Rectal smooth muscle tissue (tissue), 1 donor: ENCODE measurements around the gene SLC22A1.
"Not testable (repeated sequence)": the region's sequence is repeated elsewhere in the genome, so short reads cannot be mapped to it uniquely, and the experiment has no call there.

Experiments
- H3K27ac ChIP-seq: one replicate; pipeline ENCODE4 v1.7.0; 2013; ENCODE audit warnings: low read depth, low read length, inconsistent platforms
- H3K27me3 ChIP-seq: one replicate; pipeline ENCODE4 v1.7.0; 2013; ENCODE audit warnings: low read length; ENCODE audit not compliant: control insufficient read depth, insufficient read depth
- H3K36me3 ChIP-seq: one replicate; pipeline ENCODE4 v1.7.0; 2013; ENCODE audit warnings: low read length; ENCODE audit not compliant: control insufficient read depth, insufficient read depth
- H3K4me1 ChIP-seq: one replicate; pipeline ENCODE4 v1.7.0; 2013; ENCODE audit warnings: low read length; ENCODE audit not compliant: control insufficient read depth, insufficient read depth
- H3K4me3 ChIP-seq: one replicate; pipeline ENCODE4 v1.7.0; 2013; ENCODE audit warnings: low read length
- H3K9ac ChIP-seq: one replicate; pipeline ENCODE4 v1.7.0; 2013; ENCODE audit warnings: low read length

Gene SLC22A1

GRCh38 chr6:160101277-160102205, 20.1 kb upstream of the SLC22A1 start:
- Histone ChIP-seq H3K9ac (no peak overlapping the region), H3K4me3 (no peak overlapping the region), H3K27me3 (no peaks in the 10 kb centered on the region), H3K36me3 (peaks cover 25% of the 10 kb centered on the region), H3K4me1 (no peaks in the 10 kb centered on the region), H3K27ac (no peak overlapping the region)

DNA sequence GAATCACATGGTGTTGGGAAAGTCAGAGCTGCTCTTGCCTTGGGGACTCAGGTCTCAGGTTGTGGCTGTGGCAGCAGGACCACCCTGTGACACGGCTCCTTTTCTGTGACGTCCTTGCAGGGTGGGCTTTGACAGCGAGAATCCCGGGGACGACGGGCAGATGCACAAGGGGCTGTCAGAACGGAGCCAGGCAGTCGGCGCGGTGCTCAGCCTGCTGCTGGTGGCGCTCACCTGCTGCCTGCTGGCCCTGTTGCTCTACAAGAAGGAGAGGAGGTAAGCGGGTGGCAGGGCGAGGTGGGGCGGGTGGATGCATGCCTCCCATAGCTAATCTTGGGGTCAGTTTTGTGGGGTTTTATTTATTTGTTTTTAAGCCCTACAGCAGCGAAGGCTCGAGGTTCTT, 19.2 kb upstream of the SLC22A1 start:
- Histone ChIP-seq H3K4me3 (no peak overlapping the region), H3K27ac (no peak overlapping the region), H3K27me3 (no peaks in the 10 kb centered on the region), H3K36me3 (peaks cover 25% of the 10 kb centered on the region), H3K9ac (no peak overlapping the region), H3K4me1 (no peaks in the 10 kb centered on the region)

DNA sequence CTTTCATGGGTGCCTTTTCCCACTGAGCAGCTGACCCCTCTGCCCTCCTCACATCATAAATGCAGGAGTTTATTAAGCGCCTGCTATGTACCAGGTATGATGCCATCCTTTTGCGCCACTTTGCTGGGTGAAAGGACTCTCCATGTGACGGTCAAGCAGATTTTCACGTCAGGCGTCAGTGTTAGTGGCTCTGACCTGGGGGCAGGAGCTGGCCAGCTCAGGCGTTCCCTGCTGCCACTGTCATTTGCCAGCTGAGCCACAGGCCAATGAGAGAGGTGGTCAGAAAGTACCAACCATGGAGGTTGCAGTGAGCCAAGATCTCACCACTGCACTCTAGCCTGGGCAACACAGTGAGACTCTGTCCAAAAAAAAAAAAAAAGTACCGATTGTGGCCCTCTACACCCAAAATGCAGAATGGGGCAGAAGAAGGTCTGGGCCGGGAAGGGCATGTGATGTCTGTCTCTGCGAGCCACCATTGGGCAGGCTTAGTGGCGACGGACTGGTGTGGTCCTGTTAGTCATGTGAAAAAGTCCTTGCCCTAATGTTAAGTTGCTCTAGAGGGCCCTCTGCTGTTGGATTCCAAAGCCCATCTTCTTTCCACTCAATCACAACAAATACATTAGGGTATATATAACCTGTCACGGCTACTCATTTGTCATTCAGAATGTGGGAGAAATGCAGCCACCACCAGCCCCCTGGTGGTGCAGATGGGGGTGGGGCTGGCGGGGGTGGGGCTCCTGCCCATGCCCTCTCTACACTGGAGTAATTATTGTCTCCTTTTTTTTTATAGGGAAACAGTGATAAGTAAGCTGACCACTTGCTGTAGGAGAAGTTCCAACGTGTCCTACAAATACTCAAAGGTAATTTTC, 18.4 kb upstream of the SLC22A1 start:
- H3K4me1 ChIP-seq = no peaks in the 10 kb centered on the region
- H3K4me3 ChIP-seq = no peak overlapping the region
- no peaks in the 10 kb centered on the region for H3K27me3 ChIP-seq
- no peak overlapping the region for H3K27ac ChIP-seq
- peaks cover 25% of the 10 kb centered on the region for H3K36me3 ChIP-seq
- H3K9ac ChIP-seq = no peak overlapping the region

DNA sequence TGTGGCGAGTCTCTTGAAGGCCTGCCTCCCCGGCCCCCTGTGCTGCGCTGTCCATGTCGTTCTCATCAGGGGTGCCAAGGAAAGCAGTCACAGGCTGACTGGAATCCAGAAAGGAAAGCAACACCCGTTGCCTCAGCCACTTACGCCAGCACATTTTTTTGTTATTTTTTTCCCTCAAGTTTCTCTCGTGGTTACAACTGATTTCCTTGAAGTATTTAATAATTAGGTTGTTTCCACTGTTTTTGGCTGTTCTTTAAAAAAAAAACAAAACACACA, 17.9 kb upstream of the SLC22A1 start:
- Histone ChIP-seq H3K9ac (no peak overlapping the region), H3K4me1 (no peaks in the 10 kb centered on the region), H3K27me3 (no peaks in the 10 kb centered on the region), H3K27ac (no peak overlapping the region), H3K4me3 (no peak overlapping the region), H3K36me3 (peaks cover 23% of the 10 kb centered on the region)

DNA sequence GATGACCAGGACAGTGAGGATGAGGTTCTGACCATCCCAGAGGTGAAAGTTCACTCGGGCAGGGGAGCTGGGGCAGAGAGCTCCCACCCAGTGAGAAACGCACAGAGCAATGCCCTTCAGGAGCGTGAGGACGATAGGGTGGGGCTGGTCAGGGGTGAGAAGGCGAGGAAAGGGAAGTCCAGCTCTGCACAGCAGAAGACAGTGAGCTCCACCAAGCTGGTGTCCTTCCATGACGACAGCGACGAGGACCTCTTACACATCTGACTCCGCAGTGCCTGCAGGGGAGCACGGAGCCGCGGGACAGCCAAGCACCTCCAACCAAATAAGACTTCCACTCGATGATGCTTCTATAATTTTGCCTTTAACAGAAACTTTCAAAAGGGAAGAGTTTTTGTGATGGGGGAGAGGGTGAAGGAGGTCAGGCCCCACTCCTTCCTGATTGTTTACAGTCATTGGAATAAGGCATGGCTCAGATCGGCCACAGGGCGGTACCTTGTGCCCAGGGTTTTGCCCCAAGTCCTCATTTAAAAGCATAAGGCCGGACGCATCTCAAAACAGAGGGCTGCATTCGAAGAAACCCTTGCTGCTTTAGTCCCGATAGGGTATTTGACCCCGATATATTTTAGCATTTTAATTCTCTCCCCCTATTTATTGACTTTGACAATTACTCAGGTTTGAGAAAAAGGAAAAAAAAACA, 16.6 kb upstream of the SLC22A1 start:
- Histone ChIP-seq H3K4me1 (no peaks in the 10 kb centered on the region), H3K27me3 (no peaks in the 10 kb centered on the region), H3K9ac (no peak overlapping the region), H3K4me3 (no peak overlapping the region), H3K36me3 (peaks cover 23% of the 10 kb centered on the region), H3K27ac (no peak overlapping the region)

- H3K27me3 ChIP-seq = no peaks in the 10 kb centered on the region
- no peak overlapping the region for H3K9ac ChIP-seq
- no peaks in the 10 kb centered on the region for H3K4me1 ChIP-seq
- H3K36me3 ChIP-seq = peaks cover 22% of the 10 kb centered on the region
- H3K4me3 ChIP-seq = no peak overlapping the region
- no peak overlapping the region for H3K27ac ChIP-seq
These were observed 15.6 kb upstream of the SLC22A1 start for GRCh38 chr6:160106010-160106409.

- Histone ChIP-seq H3K4me3 (no peak overlapping the region), H3K9ac (no peak overlapping the region), H3K27ac (no peak overlapping the region), H3K36me3 (peaks cover 16% of the 10 kb centered on the region), H3K4me1 (no peaks in the 10 kb centered on the region), H3K27me3 (no peaks in the 10 kb centered on the region)
These were observed 14.9 kb upstream of the SLC22A1 start for GRCh38 chr6:160106701-160107100.

DNA sequence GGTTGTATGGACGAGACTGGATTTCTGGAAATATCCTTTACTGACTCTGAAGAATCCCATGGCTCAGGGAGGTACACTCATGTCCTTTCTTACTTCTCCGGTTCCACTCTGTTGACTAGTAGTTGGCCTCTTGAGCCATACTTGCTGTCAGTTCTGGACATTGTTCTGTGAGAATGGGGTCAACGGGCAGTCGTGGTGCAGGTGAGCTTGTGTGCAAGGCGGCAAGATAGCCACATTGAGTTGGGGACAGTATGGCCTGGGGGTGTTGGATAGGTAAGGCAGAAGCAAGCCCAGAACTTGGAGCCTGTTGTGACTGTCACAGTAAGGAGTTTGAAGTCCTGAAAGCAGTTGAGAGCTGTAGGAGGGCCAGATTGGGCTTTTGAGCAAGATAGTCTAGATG, 13.5 kb upstream of the SLC22A1 start:
- H3K36me3 ChIP-seq = peaks cover 13% of the 10 kb centered on the region
- no peaks in the 10 kb centered on the region for H3K4me1 ChIP-seq
- H3K9ac ChIP-seq = no peak overlapping the region
- no peak overlapping the region for H3K27ac ChIP-seq
- no peaks in the 10 kb centered on the region for H3K27me3 ChIP-seq
- no peak overlapping the region for H3K4me3 ChIP-seq

DNA sequence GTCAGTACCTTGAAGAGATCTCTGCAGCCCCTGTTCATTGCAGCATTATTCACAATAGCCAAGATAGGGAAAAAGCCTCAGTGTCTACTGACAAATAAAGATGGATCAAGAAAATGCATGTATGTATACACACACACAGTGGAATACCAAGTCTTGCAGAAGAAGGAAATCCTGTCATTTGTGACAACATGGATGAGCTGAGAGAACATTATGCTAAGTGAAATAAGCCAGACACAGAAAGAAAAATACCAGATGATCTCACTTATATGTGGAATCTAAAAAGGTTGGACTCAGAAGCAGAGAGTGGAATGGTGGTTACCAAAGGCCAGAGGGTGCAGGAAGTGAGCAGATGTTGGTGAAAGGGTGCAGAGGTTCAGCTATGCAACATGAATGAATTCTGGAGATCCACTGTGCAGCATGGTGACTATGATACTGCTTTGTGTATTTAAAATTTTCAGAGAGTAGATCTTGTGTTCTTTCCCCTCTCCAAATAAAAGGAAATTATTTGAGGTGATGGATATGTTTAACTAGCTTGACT, 11.0 kb upstream of the SLC22A1 start:
- H3K4me3 ChIP-seq = no peak overlapping the region
- no peak overlapping the region for H3K9ac ChIP-seq
- no peaks in the 10 kb centered on the region for H3K27me3 ChIP-seq
- no peaks in the 10 kb centered on the region for H3K36me3 ChIP-seq
- no peaks in the 10 kb centered on the region for H3K4me1 ChIP-seq
- H3K27ac ChIP-seq = no peak overlapping the region

- no peaks in the 10 kb centered on the region for H3K27me3 ChIP-seq
- no peak overlapping the region for H3K9ac ChIP-seq
- H3K36me3 ChIP-seq = no peaks in the 10 kb centered on the region
- H3K27ac ChIP-seq = no peak overlapping the region
- H3K4me1 ChIP-seq = no peaks in the 10 kb centered on the region
- H3K4me3 ChIP-seq = no peak overlapping the region
These were observed 9.8 kb upstream of the SLC22A1 start for GRCh38 chr6:160111806-160112205.

GRCh38 chr6:160112628-160113299, 8.9 kb upstream of the SLC22A1 start:
- H3K4me1 ChIP-seq = no peaks in the 10 kb centered on the region
- no peak overlapping the region for H3K27ac ChIP-seq
- no peaks in the 10 kb centered on the region for H3K27me3 ChIP-seq
- H3K9ac ChIP-seq = no peak overlapping the region
- no peak overlapping the region for H3K4me3 ChIP-seq
- H3K36me3 ChIP-seq = peaks cover 4% of the 10 kb centered on the region

- H3K4me1 ChIP-seq, H3K9ac ChIP-seq, H3K36me3 ChIP-seq, H3K27ac ChIP-seq, H3K27me3 ChIP-seq, H3K4me3 ChIP-seq: not testable (repeated sequence)
These were observed 7.1 kb upstream of the SLC22A1 start for GRCh38 chr6:160114536-160114935.
